GM18517 (cell line): ENCODE results near the gene UBAC2.
A peak's percentile ranks its signal among the peaks of the same experiment; 100 is the strongest.

Experiments
- ATAC-seq: cut with Tn5 transposase; IDR thresholded peaks from one replicate; pipeline ENCODE4 v1.9.1; 2021; ENCODE audit warnings: mild to moderate bottlenecking, moderate library complexity; ENCODE audit not compliant: unreplicated experiment

Gene UBAC2

DNA sequence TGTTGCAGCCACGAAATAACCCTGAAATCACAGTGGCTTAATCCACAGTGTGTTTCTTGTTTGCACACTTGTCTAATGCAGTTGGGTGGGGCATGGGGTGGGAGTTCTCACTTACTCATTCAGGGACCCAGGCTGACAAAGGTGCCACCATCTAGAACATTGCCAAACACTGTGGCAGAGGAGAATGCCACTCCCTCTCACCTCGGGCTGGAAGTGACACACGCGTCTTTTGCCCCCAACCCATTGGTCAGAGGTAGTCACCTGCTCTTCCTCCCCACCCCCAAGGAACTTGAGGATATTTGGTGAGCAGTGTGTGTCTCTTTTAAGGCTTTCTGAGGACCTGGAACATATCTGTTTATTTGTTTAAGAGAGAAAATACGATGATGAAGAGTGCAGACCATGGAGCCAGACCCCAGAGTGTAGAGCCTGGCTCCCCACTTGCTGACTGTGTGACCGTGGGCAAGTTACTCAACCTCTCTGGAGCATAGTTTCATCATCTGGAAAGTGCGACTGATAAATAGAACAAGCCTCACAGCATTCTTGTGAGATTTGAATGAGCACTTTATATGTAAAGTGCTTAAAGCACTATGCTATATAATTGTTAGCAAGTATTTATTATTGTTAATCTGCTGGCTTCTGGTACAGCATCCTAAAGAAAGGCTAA is 89.2 kb downstream of the UBAC2 start:
- no peak for ATAC-seq

GRCh38 chr13:99290894-99291293 is 90.2 kb downstream of the UBAC2 start:
- ATAC-seq, result no peak

- ATAC-seq, result no peak
Measured at GRCh38 chr13:99293178-99293577, 92.5 kb downstream of the UBAC2 start.

- no peak for ATAC-seq
Measured at GRCh38 chr13:99294198-99294597, 93.5 kb downstream of the UBAC2 start.

DNA sequence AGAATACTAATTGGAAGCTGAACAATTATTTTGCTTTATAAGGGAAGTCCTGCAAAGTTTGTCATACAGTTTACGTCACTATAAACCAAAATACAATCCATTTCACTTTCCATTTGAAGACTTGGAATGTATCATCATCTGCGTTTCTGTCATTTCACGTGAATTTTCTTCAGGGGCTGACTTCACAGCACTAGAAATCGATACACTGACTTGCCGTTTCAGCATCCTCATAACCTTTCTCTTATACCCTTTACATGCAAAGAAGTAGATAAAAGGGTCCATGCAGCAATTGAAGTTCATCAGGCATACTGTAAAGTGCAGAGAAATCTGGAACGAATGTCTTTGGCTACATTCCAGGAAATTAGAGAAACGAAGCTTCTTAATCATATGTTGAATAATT is 94.3 kb downstream of the UBAC2 start:
- no peak for ATAC-seq

DNA sequence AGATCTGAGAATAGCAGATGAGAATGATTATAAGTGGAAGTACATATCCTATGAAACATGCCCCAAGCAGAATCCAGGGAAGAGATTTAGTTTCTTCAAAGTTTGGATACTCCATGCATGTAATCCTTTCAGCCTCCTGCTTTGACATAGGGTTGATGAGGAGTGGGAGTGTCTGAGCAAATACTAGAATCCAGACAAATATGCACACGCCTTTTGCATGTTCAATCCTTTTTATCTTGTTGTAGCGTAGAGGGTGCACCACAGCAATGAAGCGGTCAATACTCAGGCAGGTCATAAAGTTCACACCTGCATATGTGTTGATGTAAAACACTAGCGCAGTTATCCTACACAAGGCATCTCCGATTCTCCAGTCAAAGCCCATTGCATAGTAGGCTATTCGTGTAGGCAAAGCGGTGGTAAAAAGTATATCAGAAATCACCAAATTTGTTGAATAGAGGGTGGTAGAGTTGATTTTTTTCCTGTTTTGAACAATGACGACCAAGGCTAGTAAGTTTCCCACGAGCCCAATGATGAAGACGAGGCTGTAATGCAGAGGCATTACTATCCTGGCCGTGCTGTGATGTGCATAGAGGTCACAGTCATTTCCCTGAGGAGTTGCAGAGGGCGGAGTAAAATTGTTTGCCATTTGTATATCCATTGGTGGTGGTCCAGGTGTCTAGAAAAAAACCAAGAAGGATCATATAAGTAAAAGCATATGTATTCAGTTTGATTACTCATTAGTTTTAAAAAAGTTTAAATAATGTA is 95.0 kb downstream of the UBAC2 start:
- no peak for ATAC-seq

DNA sequence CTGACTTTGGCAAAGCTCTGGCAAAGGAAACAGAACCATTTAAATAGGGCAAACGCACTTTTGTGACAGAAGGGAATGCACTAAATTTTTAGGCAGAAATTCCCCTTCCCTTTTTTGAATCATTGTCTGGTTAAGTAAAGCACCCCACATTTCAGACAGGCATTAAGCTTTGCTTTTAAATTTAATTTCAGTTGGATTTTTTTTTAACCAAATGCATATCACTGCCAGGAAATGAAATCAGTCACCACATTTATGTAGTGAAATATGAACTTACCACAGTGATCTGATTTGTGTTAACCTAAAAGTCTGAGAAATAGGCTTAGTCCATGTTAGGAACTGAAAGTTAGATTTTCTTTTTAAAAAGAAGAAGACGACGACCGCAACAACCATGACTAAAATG is 95.7 kb downstream of the UBAC2 start:
- peak; percentile 58 for ATAC-seq

- ATAC-seq, result no peak
Measured at GRCh38 chr13:99297331-99297730, 96.7 kb downstream of the UBAC2 start.

GRCh38 chr13:99298056-99298455 is 97.4 kb downstream of the UBAC2 start:
- no peak for ATAC-seq

- ATAC-seq, result no peak
Measured at GRCh38 chr13:99299256-99299919, 98.7 kb downstream of the UBAC2 start.

DNA sequence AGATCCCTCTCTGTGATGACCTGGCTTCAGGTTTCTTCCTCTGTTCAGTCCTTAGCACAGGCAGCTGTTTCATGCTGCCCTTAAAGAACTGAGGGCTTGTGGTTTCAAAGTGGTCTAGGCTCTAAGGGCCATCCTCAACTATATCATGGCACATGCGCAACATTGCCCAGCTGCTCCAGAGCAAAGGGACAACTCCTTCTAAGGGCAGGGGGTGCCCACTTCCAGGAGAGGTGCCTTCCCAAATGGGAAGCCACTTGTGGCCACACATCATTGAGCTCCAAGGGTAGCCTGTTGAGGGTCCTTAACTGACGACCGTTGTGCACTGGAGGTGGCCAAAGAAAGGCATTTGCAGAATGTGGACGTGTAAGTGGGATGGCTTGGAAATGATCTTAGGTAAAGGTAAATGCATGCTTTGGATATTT is 99.3 kb downstream of the UBAC2 start:
- no peak for ATAC-seq

- ATAC-seq, result no peak
Measured at GRCh38 chr13:99301056-99301838, 100.6 kb downstream of the UBAC2 start.

DNA sequence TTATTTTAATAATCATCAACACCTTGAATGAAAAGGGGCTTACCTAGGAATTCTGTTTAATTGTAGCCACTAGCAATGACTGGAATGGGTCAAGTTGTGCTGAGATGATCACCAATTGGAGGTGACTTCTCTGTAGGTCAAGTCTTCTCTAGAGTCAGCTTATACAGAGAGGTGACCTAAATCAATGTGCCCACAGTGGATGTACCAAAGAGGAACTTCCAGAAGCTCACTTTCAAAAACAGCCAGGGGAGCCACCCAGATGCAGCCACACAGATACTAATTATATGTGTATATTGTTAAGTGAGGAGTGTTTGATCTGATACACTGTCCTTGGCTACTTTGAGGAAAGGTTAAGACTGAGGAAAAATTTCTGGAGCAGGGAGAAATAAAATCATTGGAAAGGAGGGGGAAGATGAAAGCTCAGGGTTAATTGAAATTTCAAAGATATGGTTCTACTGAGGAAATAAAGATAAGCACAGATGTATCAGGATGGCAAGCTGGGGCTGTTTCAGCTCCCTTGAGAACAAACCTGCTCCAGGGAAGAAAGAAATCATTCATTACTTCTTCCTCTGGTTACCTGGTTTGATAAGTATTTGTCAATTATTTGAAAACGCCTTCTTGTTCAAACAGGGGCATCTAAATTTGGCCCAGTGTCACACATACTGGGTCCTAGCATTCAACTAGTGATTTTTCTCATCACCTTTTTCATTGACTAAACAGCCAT is 101.4 kb downstream of the UBAC2 start:
- no peak for ATAC-seq

DNA sequence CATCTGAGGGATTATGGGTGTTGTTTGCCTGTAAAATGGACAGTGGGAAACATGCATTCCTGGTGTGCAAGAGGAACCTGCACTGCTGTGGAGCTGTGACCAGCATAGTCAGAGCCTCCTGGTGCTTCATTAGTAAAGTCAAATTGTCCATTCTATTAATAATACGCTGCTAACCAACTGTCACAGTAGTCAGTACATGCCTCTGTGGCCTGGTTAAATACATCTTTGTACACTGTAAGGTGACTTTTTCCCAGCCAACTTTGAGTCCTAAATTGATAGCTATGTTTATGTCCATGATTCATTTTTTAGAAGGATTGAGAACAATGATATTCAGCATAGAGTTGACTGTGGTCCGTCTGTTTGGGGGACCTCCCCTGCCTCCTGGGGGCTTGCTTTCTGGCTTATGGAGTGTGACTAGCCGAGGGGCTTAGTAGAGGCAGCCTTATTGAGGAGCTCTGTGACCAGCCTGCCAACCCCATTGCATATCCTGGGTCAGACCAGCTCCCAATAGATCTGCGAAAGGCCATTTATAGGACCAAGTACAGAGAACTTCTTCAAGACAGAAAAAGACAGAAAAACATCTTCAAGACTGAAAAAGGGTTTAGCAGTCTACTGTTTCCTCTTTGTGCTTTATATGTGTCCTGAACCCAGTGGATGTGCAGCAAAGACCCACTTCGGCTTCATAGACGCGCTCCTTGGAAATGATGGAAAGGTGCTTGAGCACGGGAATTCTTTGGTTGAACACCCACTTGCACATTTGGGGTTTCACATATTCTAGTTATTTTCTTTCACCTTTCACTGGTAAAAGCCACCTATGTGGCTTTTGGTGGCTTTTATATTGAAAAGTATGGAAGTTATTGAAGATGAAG is 102.2 kb downstream of the UBAC2 start:
- no peak for ATAC-seq

DNA sequence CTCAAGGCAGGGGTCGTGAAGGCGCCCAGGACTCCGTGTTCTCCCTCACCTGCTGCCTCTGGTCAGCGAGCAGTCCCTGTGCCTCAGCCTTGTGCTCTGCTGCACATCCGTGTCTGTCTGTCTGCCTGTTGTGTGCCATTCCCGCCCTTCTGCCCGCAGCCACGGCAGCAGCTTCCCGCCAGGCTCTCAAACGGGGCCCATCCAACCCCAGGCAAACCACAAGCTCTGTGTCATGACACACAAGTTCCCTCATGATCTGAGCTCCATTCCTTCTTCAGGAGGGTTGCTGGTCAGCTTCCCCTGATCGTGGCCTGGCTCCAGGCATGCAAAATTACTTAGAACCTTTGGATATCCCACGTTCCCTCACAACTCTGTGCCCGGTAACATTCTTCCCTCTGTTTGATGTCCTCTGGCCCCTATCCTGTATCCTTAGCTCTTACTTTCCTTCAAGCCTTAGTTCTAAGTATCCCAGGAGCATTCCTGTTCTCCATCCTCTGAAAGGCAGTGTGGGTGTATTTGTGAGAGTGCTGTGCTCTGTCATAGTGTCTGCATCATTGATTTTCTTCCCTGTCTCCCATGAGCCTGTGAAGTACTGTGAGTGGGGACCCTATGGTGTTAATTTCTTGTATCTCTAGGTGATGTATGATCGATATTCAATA is 103.3 kb downstream of the UBAC2 start:
- ATAC-seq, result no peak

- no peak for ATAC-seq
Measured at GRCh38 chr13:99304541-99304940, 103.9 kb downstream of the UBAC2 start.

DNA sequence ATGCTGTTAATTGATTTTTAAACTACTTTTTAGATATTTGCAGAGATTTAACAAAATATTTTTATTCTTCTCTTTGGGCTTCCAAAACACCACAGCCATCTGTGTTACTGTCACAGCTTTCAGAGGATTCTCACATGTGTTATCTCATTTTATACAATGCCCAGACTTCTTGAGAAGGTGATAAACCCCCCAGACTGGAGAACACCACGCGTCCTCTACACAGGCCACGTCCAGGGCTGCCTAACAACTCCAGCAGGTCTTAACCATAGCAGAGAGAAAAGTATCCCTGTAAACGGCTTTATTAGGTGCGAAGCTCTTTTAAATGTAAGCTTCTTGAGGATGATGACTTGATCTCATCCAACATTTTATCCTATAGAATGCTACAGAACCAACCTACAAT is 104.5 kb downstream of the UBAC2 start:
- no peak for ATAC-seq

GRCh38 chr13:99305566-99305965 is 104.9 kb downstream of the UBAC2 start:
- no peak for ATAC-seq

GRCh38 chr13:99307247-99307646 is 106.6 kb downstream of the UBAC2 start, which contains the start of gene GPR183:
GPR183 (minus strand) TSS chr13:99307399; CDS start chr13:99296145, 11,254 bp downstream.
- ATAC-seq, result peak; percentile 61
